CD4-positive, alpha-beta T cell treated with Interleukin-2 at 100 ng/mL for 4 hours (primary cell): ENCODE data around the gene CCDC142.

Experiments
- DNase-seq: peaks from one replicate; pipeline ENCODE4 v3.0.0-alpha.2; 2020; ENCODE audit warnings: low spot score

CCDC142 gene, protein sequence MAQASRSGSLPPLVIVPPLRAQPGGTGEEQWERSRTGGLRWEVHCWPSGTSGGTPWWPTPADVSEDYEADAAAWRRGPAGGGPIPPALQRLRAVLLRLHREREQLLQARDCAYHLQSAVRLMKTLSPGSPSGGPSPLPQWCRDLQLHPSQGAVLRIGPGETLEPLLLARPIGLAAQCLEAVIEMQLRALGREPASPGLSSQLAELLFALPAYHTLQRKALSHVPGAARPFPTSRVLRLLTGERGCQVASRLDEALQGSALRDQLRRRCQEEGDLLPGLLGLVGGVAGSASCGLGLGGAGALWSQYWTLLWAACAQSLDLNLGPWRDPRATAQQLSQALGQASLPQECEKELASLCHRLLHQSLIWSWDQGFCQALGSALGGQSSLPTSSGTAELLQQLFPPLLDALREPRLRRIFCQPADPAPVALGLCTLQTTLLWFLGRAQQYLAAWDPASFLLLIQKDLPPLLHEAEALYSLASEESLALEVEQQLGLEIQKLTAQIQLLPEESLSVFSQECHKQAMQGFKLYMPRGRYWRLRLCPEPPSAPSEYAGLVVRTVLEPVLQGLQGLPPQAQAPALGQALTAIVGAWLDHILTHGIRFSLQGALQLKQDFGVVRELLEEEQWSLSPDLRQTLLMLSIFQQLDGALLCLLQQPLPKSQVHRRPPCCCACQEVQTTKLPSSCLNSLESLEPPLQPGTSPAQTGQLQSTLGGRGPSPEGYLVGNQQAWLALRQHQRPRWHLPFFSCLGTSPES

DNA sequence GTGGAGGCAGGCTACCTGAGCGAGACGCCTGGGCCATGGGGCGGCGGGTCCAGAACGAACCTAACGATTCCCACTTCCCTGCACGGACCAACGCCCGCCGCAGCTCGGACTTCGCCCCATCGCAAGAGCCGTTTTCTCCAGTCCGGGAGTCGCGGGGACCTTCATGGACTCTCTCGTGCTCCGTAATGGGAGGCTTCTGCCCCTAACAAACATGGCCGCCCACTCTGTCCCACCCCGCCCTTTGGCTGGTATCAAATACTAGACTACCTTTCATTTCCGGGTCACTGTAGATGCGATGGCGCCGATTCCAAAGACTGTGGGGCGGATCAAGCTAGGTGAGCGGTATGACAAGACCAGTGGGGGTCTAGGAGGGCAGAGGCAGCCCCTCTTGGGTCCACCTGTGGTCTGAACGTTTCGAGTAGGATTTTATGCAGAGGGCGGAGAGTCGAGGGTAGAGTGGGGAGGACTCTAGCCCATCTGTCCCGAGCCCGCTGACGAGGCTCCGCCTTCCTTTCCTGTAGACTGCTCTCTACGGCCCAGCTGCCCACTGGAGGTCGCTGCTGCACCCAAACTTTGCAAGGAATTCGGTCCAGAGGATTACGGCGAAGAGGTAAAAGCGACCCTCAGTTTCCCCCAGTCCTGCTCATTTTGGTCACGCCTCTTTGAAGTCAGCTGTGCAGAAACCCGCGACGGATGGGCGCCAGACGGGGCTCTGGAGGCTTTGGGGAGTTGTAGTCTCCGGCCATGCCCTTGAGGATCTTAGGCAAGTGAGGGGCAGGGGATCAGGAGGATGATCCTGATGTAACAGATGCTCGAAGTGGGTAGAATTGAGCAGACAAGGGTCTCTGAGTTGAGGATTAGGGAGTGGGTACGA, at the start of gene CCDC142, which contains the start of gene TTC31:
Gene CCDC142, minus strand, starts transcription at position 198 of the 874 bp plus-strand sequence. Its CDS starts 161 bp downstream, at position 37.
Gene TTC31, plus strand, starts transcription at position 281 of the 874 bp plus-strand sequence. Its CDS starts 15 bp downstream, at position 296.
- DNase-seq, result peak; percentile 96

DNA sequence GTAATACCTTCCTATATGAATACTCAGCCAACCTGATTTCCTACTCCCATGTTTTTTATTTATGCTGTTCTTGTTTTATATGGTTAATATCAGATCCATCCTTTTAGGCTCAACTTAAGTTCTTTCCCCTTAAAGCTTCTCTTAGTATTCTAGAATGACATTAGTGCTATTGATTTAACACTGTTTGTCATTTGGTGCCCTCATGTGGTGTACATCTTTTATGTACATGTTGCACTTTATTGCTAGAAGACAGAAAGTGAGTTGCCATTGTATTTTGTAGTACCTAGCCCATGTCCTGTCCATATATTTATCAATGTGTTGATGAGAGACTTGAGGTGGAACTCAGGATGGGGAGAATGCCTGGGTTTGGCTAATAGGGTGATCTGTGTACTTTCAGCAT, 49.4 kb upstream of the CCDC142 start:
- peak; percentile 50 for DNase-seq

DNA sequence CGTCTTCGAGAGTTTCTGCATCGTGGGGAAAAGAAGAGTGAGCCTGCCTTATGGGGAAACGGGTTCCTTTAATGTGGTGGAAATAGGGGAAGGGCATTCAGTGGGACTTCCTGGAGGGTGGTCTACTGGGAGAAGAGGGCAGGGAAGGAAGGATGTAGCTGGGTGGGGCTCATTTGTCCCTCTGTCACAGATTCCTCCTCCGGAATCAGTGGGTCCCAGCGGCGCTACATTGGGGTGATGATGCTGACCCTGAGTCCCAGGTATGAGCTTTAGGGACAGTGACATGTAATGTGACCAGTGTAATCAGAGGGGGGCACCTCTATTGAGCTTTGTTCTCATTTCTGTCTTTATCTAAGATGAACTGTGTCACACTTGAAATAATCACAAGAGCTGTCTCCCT, 48.9 kb upstream of the CCDC142 start:
- no peak for DNase-seq

DNA sequence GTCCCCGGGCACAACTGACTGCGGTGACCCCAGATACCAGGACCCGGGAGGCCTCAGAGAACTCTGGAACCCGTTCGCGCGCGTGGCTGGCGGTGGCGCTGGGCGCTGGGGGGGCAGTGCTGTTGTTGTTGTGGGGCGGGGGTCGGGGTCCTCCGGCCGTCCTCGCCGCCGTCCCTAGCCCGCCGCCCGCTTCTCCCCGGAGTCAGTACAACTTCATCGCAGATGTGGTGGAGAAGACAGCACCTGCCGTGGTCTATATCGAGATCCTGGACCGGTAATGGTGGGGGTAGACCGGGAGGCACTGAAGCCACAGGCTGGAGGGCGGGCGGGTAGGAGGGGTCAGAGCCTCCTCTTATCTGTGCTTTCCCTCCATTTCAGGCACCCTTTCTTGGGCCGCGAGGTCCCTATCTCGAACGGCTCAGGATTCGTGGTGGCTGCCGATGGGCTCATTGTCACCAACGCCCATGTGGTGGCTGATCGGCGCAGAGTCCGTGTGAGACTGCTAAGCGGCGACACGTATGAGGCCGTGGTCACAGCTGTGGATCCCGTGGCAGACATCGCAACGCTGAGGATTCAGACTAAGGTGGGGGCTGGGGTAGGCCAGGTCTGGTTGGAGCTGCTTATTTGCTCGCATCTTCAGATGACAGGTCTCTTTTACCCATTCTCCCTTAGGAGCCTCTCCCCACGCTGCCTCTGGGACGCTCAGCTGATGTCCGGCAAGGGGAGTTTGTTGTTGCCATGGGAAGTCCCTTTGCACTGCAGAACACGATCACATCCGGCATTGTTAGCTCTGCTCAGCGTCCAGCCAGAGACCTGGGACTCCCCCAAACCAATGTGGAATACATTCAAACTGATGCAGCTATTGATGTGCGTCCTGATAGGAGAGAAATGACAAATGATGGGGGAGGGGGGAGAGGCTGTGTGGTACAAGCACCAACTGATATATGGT, 47.7 kb upstream of the CCDC142 start:
- peak; percentile 53 for DNase-seq

DNA sequence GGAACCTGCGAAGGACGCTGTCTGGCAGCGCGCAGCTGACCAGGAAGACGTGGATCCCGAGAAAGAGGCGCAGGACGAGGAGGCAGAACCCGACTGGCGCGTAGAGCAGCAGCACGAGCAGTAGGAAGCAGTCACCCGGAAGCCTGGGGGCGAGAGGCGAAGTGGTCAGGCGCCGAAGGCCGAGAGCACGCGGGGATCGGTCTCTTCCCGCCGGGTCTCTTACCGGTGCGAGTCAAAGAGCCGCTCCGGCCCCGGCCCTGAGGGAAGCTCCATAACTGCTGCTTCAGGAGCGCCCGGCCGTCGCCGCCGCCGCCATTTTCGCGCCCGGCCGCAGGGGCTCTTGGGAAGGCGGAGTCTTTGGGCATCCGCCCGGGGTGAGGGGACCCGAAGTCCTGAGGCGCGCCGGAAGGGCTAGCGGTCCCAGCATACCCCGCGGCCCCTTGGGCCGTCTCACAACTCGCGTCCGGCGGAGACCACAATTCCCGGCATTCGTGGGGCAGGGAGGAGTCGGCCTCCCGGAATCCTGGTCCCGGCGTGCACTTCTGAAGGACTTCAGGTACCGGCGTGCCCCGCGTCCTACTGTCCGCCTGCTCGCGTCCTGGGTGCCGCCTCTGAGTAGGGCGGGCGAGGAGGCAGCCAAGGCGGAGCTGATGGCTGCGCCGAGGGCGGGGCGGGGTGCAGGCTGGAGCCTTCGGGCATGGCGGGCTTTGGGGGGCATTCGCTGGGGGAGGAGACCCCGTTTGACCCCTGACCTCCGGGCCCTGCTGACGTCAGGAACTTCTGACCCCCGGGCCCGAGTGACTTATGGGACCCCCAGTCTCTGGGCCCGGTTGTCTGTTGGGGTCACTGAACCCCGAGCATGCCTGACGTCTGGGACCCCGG, 46.8 kb upstream of the CCDC142 start, which contains the start of the genes AUP1 and HTRA2:
Gene AUP1, minus strand, starts transcription at position 350 of the 882 bp plus-strand sequence. Its CDS starts 77 bp downstream, at position 273.
Gene HTRA2, plus strand, starts transcription at position 577 of the 882 bp plus-strand sequence. Its CDS starts 74 bp downstream, at position 651.
- DNase-seq, result peak; percentile 92

DNA sequence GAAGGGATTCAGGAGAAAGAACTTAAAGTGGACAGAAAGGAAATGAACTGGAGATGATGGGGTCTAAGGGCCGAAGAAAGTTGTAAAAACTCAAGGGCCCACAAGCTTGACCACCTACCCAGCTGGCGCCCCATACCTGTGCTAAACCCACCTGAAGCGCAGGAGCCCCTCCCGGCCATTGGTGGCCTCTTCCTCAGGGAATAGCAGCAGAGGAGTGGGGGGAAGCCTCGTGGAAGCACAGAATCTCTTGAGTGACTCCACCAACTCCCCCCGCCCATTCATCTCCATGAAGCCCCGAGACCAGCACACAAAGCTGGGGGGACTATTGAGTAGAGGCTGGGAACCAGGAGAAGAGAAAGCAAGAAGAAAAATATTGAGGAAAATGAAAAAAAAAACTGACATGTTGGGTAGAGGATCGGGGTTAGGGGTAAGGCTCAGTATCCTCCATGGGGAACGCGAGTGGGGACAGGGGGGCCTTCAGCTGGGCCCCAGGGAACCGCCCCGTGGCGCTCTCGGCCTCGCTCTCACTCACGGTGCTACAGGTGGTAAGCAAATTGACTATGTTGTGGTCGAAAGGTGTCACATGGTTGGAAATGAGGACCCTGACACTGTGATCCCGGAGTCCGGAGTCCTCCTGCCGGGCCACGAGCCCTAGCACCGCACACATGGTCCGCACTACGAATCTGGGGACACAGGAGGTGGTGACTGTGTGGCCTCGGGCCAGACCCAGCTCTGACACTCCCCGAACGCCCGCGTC, 46.0 kb upstream of the CCDC142 start:
- DNase-seq, result no peak

DNA sequence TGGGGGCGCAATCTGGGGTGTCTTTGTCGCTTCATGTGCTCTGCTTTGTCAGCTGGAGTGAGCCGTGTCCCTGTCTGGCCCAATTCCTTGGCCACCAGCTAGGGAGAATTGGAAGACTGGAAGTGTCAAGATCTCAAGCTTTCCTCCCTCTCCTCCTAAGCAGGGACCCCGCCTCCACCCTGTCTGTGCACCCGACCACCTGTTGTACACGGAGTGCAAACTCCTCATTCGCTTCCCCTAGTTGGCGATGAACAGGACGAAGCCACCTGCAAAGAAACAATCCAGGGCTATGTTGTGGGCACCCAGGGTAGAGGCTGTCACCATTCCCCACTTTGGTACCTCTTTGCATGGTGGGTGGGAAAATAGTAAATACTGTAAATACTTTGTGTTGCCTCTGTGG, 44.9 kb upstream of the CCDC142 start:
- no peak for DNase-seq

DNA sequence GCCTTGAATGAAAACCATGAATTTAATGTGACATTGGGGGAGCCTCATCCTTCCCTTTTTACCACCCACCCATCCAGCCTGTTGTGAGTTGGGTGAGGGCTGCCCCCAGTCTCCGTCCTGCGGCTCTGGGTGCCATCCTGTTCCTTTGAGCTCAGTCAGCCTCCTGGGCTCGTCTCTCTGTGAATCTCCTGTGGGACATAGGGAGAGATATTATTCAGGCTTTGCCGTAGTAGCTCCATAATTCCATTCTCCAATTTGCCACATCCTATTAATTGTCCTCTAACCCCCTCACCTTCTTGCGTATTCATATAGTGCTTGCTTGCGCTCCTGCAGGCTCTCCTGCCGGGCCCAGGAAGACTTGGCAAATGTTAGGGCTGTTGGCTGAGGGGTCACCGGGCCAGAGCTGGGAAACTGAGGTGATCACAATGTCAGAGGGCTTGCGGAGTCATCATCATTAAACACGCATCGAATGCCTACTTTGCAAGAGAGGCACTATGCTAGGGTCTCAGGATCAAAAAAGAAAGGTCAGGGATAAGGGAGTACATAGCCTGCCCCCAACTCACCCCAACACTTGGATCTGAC, 43.9 kb upstream of the CCDC142 start:
- DNase-seq, result no peak

DNA sequence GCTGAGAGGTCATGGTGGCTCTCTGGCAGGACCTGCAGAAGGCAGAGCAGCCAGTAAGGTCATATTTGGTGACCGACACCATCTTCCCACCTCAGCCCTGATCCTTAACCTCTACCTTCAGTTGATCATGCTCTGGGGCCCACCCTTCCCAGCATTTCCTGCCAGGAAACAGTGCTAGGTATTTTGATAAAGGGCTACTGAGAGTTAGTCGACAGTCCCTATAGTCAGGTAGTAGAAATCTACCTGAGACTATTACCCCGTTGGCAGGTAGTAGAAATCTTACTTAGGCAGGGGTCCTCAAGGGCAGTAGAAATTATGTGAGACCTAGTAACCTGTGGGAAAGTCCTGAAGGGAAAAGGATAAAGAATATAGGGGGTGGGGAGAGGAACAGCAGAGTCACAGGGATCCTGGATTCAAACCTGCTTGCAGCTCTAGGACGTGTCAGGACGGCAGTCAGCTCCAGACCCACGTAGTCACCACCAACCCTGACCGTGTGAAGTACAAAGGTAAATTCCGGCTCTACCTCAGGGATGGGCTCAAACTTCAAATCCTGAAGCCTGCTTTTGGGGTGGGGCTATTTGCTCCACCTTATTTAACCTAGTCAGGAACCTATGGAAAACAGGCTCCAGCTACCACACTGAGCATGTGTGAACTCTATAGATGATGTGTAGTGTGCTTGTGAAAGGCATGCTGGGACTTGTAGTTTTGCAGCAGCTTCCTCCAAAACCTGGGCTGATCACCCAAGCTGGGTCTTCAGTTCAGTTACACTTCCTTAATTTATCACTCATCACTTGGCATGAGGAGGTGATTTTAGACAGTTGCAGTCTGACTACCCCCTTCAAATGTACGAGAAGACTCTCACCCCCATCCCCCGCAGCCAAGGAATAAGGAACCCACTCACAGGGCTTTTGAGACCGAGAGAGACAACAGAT, 43.2 kb upstream of the CCDC142 start, which contains the start of gene DQX1:
Gene DQX1, minus strand, starts transcription at position 515 of the 932 bp plus-strand sequence. Its CDS starts 502 bp downstream, at position 13.
- DNase-seq, result peak; percentile 20

DNA sequence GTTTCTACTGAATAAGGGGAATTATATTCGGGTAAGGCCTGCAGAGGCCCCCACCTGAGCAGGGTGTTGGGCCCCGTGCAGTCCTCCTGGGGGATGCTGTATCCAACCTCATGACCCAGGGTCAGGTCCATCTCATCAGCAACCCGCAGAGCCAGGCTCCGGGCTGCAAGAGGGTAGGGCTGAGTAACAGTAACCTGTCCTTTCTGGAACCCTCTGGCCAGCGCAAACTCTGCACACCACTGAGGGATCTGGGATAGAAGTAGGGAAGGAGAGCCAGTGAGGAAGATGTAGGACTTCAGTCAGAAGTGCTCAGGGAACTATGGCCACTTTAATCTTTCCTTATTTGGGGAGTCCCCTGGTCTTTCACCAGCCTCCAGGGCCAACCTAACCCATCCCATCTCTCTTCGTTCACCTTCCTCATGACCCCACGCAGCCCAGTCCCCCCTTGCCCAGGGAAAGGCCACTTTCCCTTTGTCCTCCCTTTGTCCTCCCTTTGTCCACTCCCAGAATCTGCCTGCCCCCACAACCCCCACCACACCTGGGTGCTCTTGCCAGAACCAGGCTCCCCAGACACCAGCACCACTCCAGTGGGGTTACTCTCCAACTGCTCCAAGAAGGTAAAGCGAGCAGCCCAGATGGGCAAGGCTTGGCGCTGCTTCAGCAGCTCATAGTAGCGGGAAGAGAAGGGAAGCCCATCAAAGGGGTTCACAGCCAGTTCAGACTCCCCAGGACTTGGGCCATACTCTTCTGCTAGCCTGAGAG, 42.3 kb upstream of the CCDC142 start:
- no peak for DNase-seq

DNA sequence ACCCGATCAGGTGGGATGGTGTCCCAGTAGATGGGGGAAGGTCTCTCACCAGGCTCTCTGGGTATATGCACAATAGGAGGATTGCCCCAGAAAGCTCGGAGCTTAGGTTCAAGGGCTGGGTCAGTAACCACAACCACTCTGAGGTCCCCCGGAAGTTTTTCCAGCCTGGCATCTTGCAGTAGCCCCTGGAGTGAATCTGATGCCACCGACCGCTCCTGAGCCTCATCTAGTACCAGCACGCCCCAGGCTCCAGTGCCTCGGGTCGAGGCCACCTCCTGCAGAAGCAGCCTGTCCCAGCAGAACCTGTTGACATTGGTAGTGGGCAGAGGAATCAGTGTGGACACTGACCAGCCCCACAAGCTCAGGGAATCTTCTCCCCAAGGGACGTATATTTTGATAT, 41.2 kb upstream of the CCDC142 start:
- DNase-seq, result no peak

DNA sequence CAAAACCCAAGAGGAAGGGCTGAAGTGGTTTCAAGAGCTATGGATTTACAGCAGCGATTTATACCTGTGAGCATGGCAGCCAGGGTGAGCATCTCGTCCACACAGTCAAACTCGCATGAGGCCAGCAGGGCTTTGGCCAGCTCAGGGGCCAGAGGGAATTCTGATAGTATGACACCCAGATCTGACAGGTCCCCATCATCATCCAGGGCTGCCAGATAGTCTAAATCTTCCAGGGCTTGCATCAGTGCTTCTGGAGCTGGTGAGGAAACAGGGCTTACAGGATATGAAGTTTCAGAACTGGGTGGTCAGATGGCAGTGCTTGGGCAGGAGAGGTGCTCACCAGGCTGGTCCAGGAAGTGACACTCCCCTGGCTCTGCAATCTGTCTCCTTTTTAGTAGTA, 39.7 kb upstream of the CCDC142 start:
- DNase-seq, result no peak

DNA sequence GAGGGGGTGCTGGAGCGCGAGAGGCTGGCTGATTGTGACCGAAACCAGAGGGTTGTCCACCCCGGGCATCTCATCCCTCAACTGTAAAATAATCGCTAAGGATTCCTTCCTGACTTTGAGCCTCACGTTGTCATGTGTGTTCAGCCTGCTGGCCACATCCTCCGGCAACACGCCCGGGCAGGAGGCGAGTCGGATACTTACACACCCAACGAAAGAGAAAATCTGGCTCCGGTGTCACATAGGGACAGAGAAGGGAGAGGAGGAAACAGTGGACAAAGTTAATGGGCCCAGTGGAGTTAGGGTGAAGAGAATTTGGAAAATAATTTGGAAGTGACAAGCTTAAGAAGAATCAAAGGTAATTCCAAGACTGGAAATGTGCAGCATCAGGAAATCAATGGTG, 33.9 kb upstream of the CCDC142 start:
- no peak for DNase-seq

DNA sequence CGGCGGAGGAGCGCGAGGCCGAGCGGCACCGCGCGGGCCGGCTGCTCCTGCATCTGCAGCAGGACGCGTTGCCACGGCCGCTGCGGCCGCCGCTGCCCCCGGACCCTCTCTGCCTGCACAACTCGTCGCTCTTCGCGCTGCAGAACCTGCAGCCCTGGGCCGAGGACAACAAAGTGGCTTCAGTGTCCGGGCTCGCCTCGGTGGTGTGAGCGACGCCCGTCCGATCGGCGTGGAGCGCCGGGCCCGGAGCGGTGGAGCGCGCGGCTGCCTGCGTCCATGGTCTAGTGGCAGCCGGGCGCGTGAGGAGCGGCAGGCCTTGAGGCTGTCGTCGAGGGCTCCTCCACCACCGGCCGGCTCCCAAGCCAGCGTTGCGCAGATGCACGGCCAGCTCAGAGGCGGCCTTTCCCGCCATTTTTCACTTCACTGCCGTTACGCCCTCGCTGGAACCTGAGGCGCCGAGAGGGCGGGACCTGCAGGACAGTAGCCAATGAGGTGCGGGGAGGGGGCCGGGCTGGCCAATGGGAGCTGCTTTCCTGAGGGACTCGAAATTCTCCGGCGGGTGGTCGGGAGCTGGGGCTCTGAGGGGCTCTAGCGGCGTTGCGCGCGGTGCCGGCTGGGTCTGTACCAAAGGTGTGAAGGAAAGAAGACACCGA, 33.3 kb upstream of the CCDC142 start:
- peak; percentile 78 for DNase-seq

DNA sequence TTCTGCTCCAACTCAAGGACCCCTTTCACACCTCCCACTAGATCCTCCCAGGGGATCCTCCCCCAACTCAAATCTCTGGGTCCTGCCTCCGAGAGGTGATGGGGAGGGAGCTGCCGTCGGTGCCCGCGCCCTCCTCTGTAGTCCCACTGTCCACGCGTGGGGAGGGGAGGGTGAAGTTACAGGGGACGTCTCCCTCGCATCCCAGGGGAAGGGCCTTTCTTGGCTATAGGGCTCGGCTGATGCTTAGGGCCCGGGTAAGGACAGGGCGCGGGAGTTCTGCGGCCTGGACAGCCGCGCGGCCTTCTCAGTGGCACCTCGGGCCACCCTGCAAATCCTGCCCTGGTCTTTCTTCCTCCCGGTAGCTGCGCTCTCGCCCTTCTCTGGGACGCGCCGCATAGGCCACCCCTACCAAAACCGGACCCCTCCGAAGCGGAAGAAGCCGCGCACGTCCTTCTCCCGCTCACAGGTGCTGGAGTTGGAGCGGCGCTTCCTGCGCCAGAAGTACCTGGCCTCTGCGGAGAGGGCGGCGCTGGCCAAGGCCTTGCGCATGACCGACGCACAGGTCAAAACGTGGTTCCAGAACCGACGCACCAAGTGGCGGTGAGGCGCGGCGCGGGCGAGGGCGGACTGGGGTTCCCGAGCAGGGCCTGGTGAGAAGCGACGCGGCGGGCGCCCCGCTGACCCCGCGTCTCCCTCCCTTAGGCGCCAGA, 32.6 kb upstream of the CCDC142 start:
- no peak for DNase-seq
